Body of pancreas (tissue), 4 donors: ENCODE data around the gene KHK.

ENCODE experiments used
- POLR2A ChIP-seq, 3 donors: fragments of 450-650 bp; IDR thresholded peaks; one replicate each; pipeline ENCODE4 v1.6.1; 2016; ENCODE audit warnings: antibody characterized with exemption in 3 of 3, mild to moderate bottlenecking in 2 of 3
- TF ChIP-seq, protein P1 (sequence below), 7 experiments: fragments of 450-650 bp in 4 of 7; fragments of 200-600 bp in 3 of 7; sonication (generic) in 3 of 7; IDR thresholded peaks; one replicate each; pipeline ENCODE4 v1.5.1; 2016 to 2019; ENCODE audit warnings: antibody characterized with exemption in 7 of 7

DNA sequence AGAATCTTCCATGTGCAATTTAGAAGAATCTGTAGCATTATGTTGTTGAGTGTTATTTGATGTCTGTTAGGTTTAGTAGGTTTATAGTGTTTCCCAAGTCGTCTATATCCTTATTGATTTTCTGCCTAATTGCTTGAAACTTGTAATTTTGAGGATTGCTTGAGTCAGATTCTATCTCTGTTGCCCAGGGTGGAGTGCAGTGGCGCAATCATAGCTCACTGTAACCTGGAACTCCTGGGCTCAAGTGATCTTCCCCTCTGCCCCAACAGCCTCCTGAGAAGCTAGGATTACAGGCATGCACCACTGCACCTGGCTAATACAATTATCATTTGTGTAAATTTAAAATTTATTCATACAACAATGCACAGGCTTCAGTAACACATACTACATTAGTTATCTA lies 59.1 kb downstream of the KHK start:
- TF ChIP-seq, protein P1, sequence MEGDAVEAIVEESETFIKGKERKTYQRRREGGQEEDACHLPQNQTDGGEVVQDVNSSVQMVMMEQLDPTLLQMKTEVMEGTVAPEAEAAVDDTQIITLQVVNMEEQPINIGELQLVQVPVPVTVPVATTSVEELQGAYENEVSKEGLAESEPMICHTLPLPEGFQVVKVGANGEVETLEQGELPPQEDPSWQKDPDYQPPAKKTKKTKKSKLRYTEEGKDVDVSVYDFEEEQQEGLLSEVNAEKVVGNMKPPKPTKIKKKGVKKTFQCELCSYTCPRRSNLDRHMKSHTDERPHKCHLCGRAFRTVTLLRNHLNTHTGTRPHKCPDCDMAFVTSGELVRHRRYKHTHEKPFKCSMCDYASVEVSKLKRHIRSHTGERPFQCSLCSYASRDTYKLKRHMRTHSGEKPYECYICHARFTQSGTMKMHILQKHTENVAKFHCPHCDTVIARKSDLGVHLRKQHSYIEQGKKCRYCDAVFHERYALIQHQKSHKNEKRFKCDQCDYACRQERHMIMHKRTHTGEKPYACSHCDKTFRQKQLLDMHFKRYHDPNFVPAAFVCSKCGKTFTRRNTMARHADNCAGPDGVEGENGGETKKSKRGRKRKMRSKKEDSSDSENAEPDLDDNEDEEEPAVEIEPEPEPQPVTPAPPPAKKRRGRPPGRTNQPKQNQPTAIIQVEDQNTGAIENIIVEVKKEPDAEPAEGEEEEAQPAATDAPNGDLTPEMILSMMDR (IDR thresholded peaks at IDR 0.05): no peak
- TF ChIP-seq POLR2A (IDR thresholded peaks at IDR 0.05): no peak
